ENCODE results near the gene NTMT1.

GRCh38 chr9:129591916-129592315, 34.0 kb upstream of the NTMT1 start:
- TF ChIP-seq ZFX (IDR thresholded peaks at IDR 0.05; ENCODE audit: borderline replicate concordance) (no peak), CTCF (IDR thresholded peaks at IDR 0.05) (no peak)
